Measurements from ENCODE around the gene CCDC92B.
"Not testable (repeated sequence)": the region's sequence is repeated elsewhere in the genome, so short reads cannot be mapped to it uniquely, and the experiment has no call there.

CCDC92B gene

GRCh38 chr17:2684549-2684948 lies 64.9 kb downstream of the CCDC92B start:
- no peak for DNase-seq (ENCODE audit: extremely low read depth, low read depth)
- TF ChIP-seq CTCF (IDR thresholded peaks at IDR 0.05; ENCODE audit: low read depth, low read length) = no peak

- no peak for DNase-seq (ENCODE audit: extremely low read depth, low read depth)
- TF ChIP-seq CTCF (IDR thresholded peaks at IDR 0.05; ENCODE audit: low read depth, low read length) = no peak
Observed at GRCh38 chr17:2683912-2684311, 65.5 kb downstream of the CCDC92B start.

- TF ChIP-seq CTCF (IDR thresholded peaks at IDR 0.05; ENCODE audit: low read depth, low read length) = no peak
- no peak for DNase-seq (ENCODE audit: extremely low read depth, low read depth)
Observed at GRCh38 chr17:2682176-2682938, 67.1 kb downstream of the CCDC92B start.

- no peak for DNase-seq (ENCODE audit: extremely low read depth, low read depth)
- TF ChIP-seq CTCF (IDR thresholded peaks at IDR 0.05; ENCODE audit: low read depth, low read length) = no peak
Observed at GRCh38 chr17:2681650-2682049, 67.8 kb downstream of the CCDC92B start.

GRCh38 chr17:2680961-2681360 lies 68.5 kb downstream of the CCDC92B start:
- DNase-seq (ENCODE audit: extremely low read depth, low read depth) = no peak
- TF ChIP-seq CTCF (IDR thresholded peaks at IDR 0.05; ENCODE audit: low read depth, low read length) = no peak

GRCh38 chr17:2679247-2679646 lies 70.2 kb downstream of the CCDC92B start:
- not testable (repeated sequence) for DNase-seq (ENCODE audit: extremely low read depth, low read depth)
